ENCODE results near the gene SPATA9. TPM values are rescaled to one million over a fixed set of nuclear protein-coding genes. Genes with fewer than 3 reads are reported as not detected.
"Not testable (repeated sequence)": the region's sequence is repeated elsewhere in the genome, so short reads cannot be mapped to it uniquely, and the experiment has no call there.

The SPATA9 gene
- total RNA-seq, 4 donors from 2014 or later = 0.76 TPM; not detected in 3

- Histone ChIP-seq H3K27me3 (no peaks in the 10 kb centered on the region), H3K9me3 (no peaks in the 10 kb centered on the region), H3K36me3 (no peaks in the 10 kb centered on the region), H3K4me3 (no peak overlapping the region), H3K4me1 (peaks cover 4 to 15% of the 10 kb centered on the region in 2 donors), H3K27ac (peak overlapping the region; percentile 70 to 99 (median 86))
- ATAC-seq (peak; percentile 50 to 61), DNase-seq (peak; percentile 55 to 67)
- intact Hi-C loops (cut with DNase I; ENCODE audit: low total_unique reads) = loop anchor here (10.0 kb wide), 1 partner anchor 963 kb away; no protein-coding TSS in a partner anchor
- in situ Hi-C loops (cut with MboI; ENCODE audit: low sequenced_read_pairs in 4 of 4) = loop anchor here in 3 of 4 donors (25.0 kb wide), 2 partner anchors 321 to 696 kb away; partner anchors contain the start of gene ELL2 (in 2 of the 3)
- TF ChIP-seq CTCF (IDR thresholded peaks at IDR 0.05 in 4 of 5, conservative IDR thresholded peaks at IDR 0.05 in 1 of 5) (no peak), POLR2A (IDR thresholded peaks at IDR 0.05) (peak in 1 of 2 donors; percentile 49)
Measured at GRCh38 chr5:95641741-95642220, 41.0 kb downstream of the SPATA9 start.

- no peak for TF ChIP-seq POLR2A (IDR thresholded peaks at IDR 0.05)
- no peak for TF ChIP-seq CTCF (IDR thresholded peaks at IDR 0.05 in 4 of 5, conservative IDR thresholded peaks at IDR 0.05 in 1 of 5)
- no peak overlapping the region for H3K4me3 ChIP-seq
- H3K9me3 ChIP-seq = no peaks in the 10 kb centered on the region
- no peaks in the 10 kb centered on the region for H3K27me3 ChIP-seq
- intact Hi-C loops (cut with DNase I; ENCODE audit: low total_unique reads) = no loop called here
- ATAC-seq (no peak), DNase-seq (no peak)
- in situ Hi-C loops (cut with MboI; ENCODE audit: low sequenced_read_pairs in 4 of 4) = loop anchor here in 3 of 4 donors (25.0 kb wide), 2 partner anchors 324 to 699 kb away; partner anchors contain the start of gene ELL2 (in 2 of the 3)
- H3K36me3 ChIP-seq = no peaks in the 10 kb centered on the region
- no peak overlapping the region for H3K27ac ChIP-seq
- H3K4me1 ChIP-seq = peaks cover 4% of the 10 kb centered on the region in 2 donors
Measured at GRCh38 chr5:95638632-95639031, 44.2 kb downstream of the SPATA9 start.

GRCh38 chr5:95634081-95634480 lies 48.7 kb downstream of the SPATA9 start:
- intact Hi-C loops (cut with DNase I; ENCODE audit: low total_unique reads) (no loop called here), in situ Hi-C loops (cut with MboI; ENCODE audit: low sequenced_read_pairs in 4 of 4) (loop anchor here in 3 of 4 donors (25.0 kb wide), 2 partner anchors 328 to 703 kb away; partner anchors contain the start of gene ELL2 (in 2 of the 3))
- Histone ChIP-seq H3K4me1 (no peaks in the 10 kb centered on the region), H3K9me3 (no peaks in the 10 kb centered on the region), H3K27me3 (no peaks in the 10 kb centered on the region), H3K4me3 (no peak overlapping the region), H3K27ac (no peak overlapping the region), H3K36me3 (no peaks in the 10 kb centered on the region)
- DNase-seq (no peak), ATAC-seq (no peak)
- TF ChIP-seq POLR2A (IDR thresholded peaks at IDR 0.05) = no peak
- no peak for TF ChIP-seq CTCF (IDR thresholded peaks at IDR 0.05 in 4 of 5, conservative IDR thresholded peaks at IDR 0.05 in 1 of 5)

- Histone ChIP-seq H3K9me3 (no peaks in the 10 kb centered on the region), H3K27ac (no peak overlapping the region), H3K27me3 (no peaks in the 10 kb centered on the region), H3K4me3 (no peak overlapping the region), H3K36me3 (no peaks in the 10 kb centered on the region), H3K4me1 (no peaks in the 10 kb centered on the region)
- no peak for DNase-seq
- no peak for ATAC-seq
- TF ChIP-seq CTCF (IDR thresholded peaks at IDR 0.05 in 4 of 5, conservative IDR thresholded peaks at IDR 0.05 in 1 of 5) = no peak
- TF ChIP-seq POLR2A (IDR thresholded peaks at IDR 0.05) = no peak
- in situ Hi-C loops (cut with MboI; ENCODE audit: low sequenced_read_pairs in 4 of 4) (loop anchor here in 3 of 4 donors (25.0 kb wide), 2 partner anchors 329 to 704 kb away; partner anchors contain the start of gene ELL2 (in 2 of the 3)), intact Hi-C loops (cut with DNase I; ENCODE audit: low total_unique reads) (no loop called here)
Measured at GRCh38 chr5:95633671-95634070, 49.1 kb downstream of the SPATA9 start.

- intact Hi-C loops (cut with DNase I; ENCODE audit: low total_unique reads); ATAC-seq; H3K4me1 ChIP-seq; H3K4me3 ChIP-seq; H3K27ac ChIP-seq; H3K9me3 ChIP-seq; H3K27me3 ChIP-seq; H3K36me3 ChIP-seq; DNase-seq: not testable (repeated sequence)
- in situ Hi-C loops (cut with MboI; ENCODE audit: low sequenced_read_pairs in 4 of 4) = loop anchor here in 3 of 4 donors (25.0 kb wide), 2 partner anchors 329 to 704 kb away; partner anchors contain the start of gene ELL2 (in 2 of the 3)
Measured at GRCh38 chr5:95632942-95633341, 49.8 kb downstream of the SPATA9 start.
